Measurements from ENCODE around the gene IL17RC. TPM values are rescaled to one million over a fixed set of nuclear protein-coding genes. Genes with fewer than 3 reads are reported as not detected.
"Not testable (repeated sequence)": the region's sequence is repeated elsewhere in the genome, so short reads cannot be mapped to it uniquely, and the experiment has no call there.

Gene IL17RC
- total RNA-seq, 1 experiment from 2014 or later, result 23.6 TPM

DNA sequence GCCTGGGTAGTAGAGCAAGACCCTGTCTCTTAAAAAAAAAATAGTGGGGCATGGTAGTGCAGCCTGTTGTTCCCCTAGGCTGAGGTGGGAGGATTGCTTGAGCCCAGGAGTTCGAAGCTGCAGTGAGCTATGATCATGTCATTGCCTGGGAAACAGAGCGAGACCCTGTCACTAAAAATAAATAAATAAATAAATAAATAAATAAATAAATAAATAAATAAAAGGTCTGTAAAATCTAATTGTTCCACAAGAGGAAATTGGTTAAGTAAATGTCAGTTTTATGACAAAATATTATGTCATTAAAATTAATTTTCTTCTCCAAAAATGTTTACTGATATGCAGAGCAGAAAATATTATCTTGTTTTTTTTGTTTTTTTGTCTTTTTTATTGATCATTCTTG, 22.1 kb downstream of the IL17RC start:
- in situ Hi-C loops (cut with HindIII; ENCODE audit: low pct_unique_long_range_greater_than_20kb, low sequenced_read_pairs), result no loop called here
- Histone ChIP-seq H3K36me3 (ENCODE audit: control insufficient read depth, insufficient read depth, low read length) (no peaks in the 10 kb centered on the region; the same call in 1 of the 2 replicates), H3K4me3 (ENCODE audit: low read depth in 2 of 2, low read length in 2 of 2) (no peak overlapping the region), H3K4me1 (ENCODE audit: control insufficient read depth, insufficient read depth, low read length) (0 out of 2 replicates have a peak, but pooled peaks cover 4% of the 10 kb centered on the region), H3K9me3 (ENCODE audit: control insufficient read depth, insufficient read depth, low read depth, low read length) (no peaks in the 10 kb centered on the region), H3K27ac (ENCODE audit: low read length) (no peak overlapping the region), H3K27me3 (ENCODE audit: control insufficient read depth, insufficient read depth, low read length) (no peaks in the 10 kb centered on the region)
- TF ChIP-seq SIN3A (IDR thresholded peaks at IDR 0.05; ENCODE audit: borderline replicate concordance, insufficient read depth, low read depth, low read length) (no peak), POLR2AphosphoS5 (IDR thresholded peaks at IDR 0.05; ENCODE audit: low read depth, low read length) (no peak), TCF7L2 (IDR thresholded peaks at IDR 0.05; ENCODE audit: low read depth, low read length) (no peak)
- TF ChIP-seq, protein P1, sequence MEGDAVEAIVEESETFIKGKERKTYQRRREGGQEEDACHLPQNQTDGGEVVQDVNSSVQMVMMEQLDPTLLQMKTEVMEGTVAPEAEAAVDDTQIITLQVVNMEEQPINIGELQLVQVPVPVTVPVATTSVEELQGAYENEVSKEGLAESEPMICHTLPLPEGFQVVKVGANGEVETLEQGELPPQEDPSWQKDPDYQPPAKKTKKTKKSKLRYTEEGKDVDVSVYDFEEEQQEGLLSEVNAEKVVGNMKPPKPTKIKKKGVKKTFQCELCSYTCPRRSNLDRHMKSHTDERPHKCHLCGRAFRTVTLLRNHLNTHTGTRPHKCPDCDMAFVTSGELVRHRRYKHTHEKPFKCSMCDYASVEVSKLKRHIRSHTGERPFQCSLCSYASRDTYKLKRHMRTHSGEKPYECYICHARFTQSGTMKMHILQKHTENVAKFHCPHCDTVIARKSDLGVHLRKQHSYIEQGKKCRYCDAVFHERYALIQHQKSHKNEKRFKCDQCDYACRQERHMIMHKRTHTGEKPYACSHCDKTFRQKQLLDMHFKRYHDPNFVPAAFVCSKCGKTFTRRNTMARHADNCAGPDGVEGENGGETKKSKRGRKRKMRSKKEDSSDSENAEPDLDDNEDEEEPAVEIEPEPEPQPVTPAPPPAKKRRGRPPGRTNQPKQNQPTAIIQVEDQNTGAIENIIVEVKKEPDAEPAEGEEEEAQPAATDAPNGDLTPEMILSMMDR (IDR thresholded peaks at IDR 0.05), result no peak
- TF ChIP-seq, protein P2, sequence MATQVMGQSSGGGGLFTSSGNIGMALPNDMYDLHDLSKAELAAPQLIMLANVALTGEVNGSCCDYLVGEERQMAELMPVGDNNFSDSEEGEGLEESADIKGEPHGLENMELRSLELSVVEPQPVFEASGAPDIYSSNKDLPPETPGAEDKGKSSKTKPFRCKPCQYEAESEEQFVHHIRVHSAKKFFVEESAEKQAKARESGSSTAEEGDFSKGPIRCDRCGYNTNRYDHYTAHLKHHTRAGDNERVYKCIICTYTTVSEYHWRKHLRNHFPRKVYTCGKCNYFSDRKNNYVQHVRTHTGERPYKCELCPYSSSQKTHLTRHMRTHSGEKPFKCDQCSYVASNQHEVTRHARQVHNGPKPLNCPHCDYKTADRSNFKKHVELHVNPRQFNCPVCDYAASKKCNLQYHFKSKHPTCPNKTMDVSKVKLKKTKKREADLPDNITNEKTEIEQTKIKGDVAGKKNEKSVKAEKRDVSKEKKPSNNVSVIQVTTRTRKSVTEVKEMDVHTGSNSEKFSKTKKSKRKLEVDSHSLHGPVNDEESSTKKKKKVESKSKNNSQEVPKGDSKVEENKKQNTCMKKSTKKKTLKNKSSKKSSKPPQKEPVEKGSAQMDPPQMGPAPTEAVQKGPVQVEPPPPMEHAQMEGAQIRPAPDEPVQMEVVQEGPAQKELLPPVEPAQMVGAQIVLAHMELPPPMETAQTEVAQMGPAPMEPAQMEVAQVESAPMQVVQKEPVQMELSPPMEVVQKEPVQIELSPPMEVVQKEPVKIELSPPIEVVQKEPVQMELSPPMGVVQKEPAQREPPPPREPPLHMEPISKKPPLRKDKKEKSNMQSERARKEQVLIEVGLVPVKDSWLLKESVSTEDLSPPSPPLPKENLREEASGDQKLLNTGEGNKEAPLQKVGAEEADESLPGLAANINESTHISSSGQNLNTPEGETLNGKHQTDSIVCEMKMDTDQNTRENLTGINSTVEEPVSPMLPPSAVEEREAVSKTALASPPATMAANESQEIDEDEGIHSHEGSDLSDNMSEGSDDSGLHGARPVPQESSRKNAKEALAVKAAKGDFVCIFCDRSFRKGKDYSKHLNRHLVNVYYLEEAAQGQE (IDR thresholded peaks at IDR 0.05; ENCODE audit: insufficient read depth in 1 of 2, low read depth in 2 of 2, low read length in 1 of 2), result no peak
- ChIA-PET CTCF (no interaction called here), POLR2A (no interaction called here)
- intact Hi-C loops (cut with micrococcal nuclease; ENCODE audit: unreplicated experiment), result no loop called here
- DNase-seq (ENCODE audit: low read depth, low spot score), result no peak
- ATAC-seq, result no peak
- BruUV-seq (replicated peaks), result no TSS peak

DNA sequence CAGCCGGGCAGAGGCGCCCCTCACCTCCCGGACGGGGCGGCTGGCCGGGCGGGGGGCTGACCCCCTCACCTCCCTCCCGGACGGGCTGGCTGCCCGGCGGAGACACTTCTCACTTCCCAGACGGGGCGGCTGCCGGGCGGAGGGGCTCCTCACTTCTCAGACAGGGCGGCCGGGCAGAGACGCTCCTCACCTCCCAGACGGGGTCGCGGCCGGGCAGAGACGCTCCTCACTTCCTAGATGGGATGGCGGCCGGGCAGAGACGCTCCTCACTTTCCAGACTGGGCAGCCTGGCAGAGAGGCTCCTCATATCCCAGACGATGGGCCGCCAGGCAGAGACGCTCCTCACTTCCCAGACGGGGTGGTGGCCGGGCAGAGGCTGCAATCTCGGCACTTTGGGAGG, 23.0 kb downstream of the IL17RC start:
- BruUV-seq (replicated peaks); H3K9me3 ChIP-seq (ENCODE audit: control insufficient read depth, insufficient read depth, low read depth, low read length); ATAC-seq; POLR2A ChIA-PET; H3K27ac ChIP-seq (ENCODE audit: low read length); H3K4me1 ChIP-seq (ENCODE audit: control insufficient read depth, insufficient read depth, low read length); H3K36me3 ChIP-seq (ENCODE audit: control insufficient read depth, insufficient read depth, low read length); H3K27me3 ChIP-seq (ENCODE audit: control insufficient read depth, insufficient read depth, low read length); H3K4me3 ChIP-seq (ENCODE audit: low read depth in 2 of 2, low read length in 2 of 2); intact Hi-C loops (cut with micrococcal nuclease; ENCODE audit: unreplicated experiment); in situ Hi-C loops (cut with HindIII; ENCODE audit: low pct_unique_long_range_greater_than_20kb, low sequenced_read_pairs); CTCF ChIA-PET; DNase-seq (ENCODE audit: low read depth, low spot score): not testable (repeated sequence)

DNA sequence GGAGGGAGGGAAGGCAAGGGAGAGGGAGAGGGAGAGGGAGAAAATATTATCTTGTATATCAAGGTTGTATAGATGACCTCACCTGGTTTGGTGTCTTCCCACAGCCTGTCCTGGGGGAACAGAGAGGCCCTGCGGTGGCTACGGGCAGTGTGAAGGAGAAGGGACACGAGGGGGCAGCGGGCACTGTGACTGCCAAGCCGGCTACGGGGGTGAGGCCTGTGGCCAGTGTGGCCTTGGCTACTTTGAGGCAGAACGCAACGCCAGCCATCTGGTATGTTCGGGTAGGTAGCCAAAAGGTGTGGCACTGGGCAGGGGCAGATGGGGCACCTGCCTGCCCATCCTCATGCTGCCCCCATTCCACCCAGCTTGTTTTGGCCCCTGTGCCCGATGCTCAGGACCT, 23.8 kb downstream of the IL17RC start:
- ChIA-PET POLR2A (no interaction called here), CTCF (no interaction called here)
- Histone ChIP-seq H3K4me3 (ENCODE audit: low read depth in 2 of 2, low read length in 2 of 2) (no peak overlapping the region), H3K27ac (ENCODE audit: low read length) (no peak overlapping the region), H3K27me3 (ENCODE audit: control insufficient read depth, insufficient read depth, low read length) (no peaks in the 10 kb centered on the region), H3K4me1 (ENCODE audit: control insufficient read depth, insufficient read depth, low read length) (no peaks in the 10 kb centered on the region), H3K9me3 (ENCODE audit: control insufficient read depth, insufficient read depth, low read depth, low read length) (no peaks in the 10 kb centered on the region), H3K36me3 (ENCODE audit: control insufficient read depth, insufficient read depth, low read length) (no peaks in the 10 kb centered on the region; the same call in 1 of the 2 replicates)
- BruUV-seq (replicated peaks), result no TSS peak
- in situ Hi-C loops (cut with HindIII; ENCODE audit: low pct_unique_long_range_greater_than_20kb, low sequenced_read_pairs) (no loop called here), intact Hi-C loops (cut with micrococcal nuclease; ENCODE audit: unreplicated experiment) (no loop called here)
- TF ChIP-seq, protein P1 (IDR thresholded peaks at IDR 0.05), result no peak
- TF ChIP-seq POLR2AphosphoS5 (IDR thresholded peaks at IDR 0.05; ENCODE audit: low read depth, low read length), result no peak
- DNase-seq (ENCODE audit: low read depth, low spot score) (no peak), ATAC-seq (no peak)

Data from Panc1 (cell line).